Stomach (tissue), 9 donors: ENCODE results near the gene FASTK. TPM values are rescaled to one million over a fixed set of nuclear protein-coding genes. Genes with fewer than 3 reads are reported as not detected.
A peak's percentile ranks its signal among the peaks of the same experiment; 100 is the strongest.

ENCODE experiments used
- DNase-seq, 2 donors: peaks; one replicate each; pipeline versions ENCODE4 v3.0.0 to v3.0.0-alpha.2; 2013 to 2019
- H3K27ac ChIP-seq, 5 donors: fragments of 200-600 bp in 4 of 5; sonication (generic) in 4 of 5; one replicate each; pipeline ENCODE4 v1.5.1; 2013 to 2019; ENCODE audit warnings: mild to moderate bottlenecking in 1 of 5, moderate library complexity in 1 of 5
- H3K27me3 ChIP-seq, 3 donors: fragments of 200-600 bp; sonication (generic); one replicate each; pipeline ENCODE4 v1.5.1; 2017 to 2019; ENCODE audit warnings: mixed run types in 1 of 3
- H3K36me3 ChIP-seq, 4 donors: fragments of 200-600 bp; sonication (generic); 1 replicate in 3 of 4; 2 replicates in 1 of 4; pipeline ENCODE4 v1.5.1; 2016 to 2019
- H3K4me1 ChIP-seq, 4 donors: fragments of 200-600 bp; sonication (generic); one replicate each; pipeline ENCODE4 v1.5.1; 2016 to 2019
- H3K4me3 ChIP-seq, 4 donors: fragments of 200-600 bp; sonication (generic) in 3 of 4; one replicate each; pipeline ENCODE4 v1.5.1; 2016 to 2019; ENCODE audit warnings: mild to moderate bottlenecking in 1 of 4
- H3K9me3 ChIP-seq, 4 donors: fragments of 200-600 bp; sonication (generic); one replicate each; pipeline ENCODE4 v1.5.1; 2016 to 2019
- EP300 ChIP-seq: sonication (generic); formaldehyde crosslinking; IDR thresholded peaks from one replicate; pipeline ENCODE4 v1.6.1; 2017; ENCODE audit warnings: antibody characterized with exemption
- POLR2A ChIP-seq, 4 donors: fragments of 450-650 bp; IDR thresholded peaks; one replicate each; pipeline ENCODE4 v1.6.1; 2016; ENCODE audit warnings: antibody characterized with exemption in 4 of 4, control low read depth in 2 of 4, mild to moderate bottlenecking in 1 of 4, moderate library complexity in 1 of 4
- POLR2AphosphoS5 ChIP-seq, 3 donors: sonication (generic); formaldehyde crosslinking; IDR thresholded peaks; one replicate each; pipeline ENCODE4 v1.6.1; 2016; ENCODE audit warnings: antibody characterized with exemption in 3 of 3
- WGBS, 5 donors: extraction: QIAGEN DNeasy Blood & Tissue Kit in 3 of 5; methylation state at CpG; one replicate each; pipeline versions ENCODE4 v1.1.5 to v1.1.7; 2013 to 2018; 5-methylcytosine and 5-hydroxymethylcytosine counted together
- intact Hi-C: fragments of 100-400 bp; cut with DNase I; formaldehyde crosslinking; loops from one replicate; pipeline ENCODE4 v1.15.1; 2023; ENCODE audit warnings: low total_unique reads
- polyA plus RNA-seq, 3 donors: library from polyadenylated mRNA; stranded (reverse); fragments of 200-250 nt; gene quantifications; one replicate each; pipeline ENCODE4 v1.2.3, GENCODE V29; 2013
- total RNA-seq, 5 donors: library from RNA; depleted of rRNA; stranded (reverse); fragments of >200 nt; gene quantifications; one replicate each; pipeline versions ENCODE4 v1.1.0 to v1.2.3, GENCODE V29; 2014 to 2016
- TF ChIP-seq, protein P1 (sequence below), 7 experiments: fragments of 450-650 bp in 4 of 7; fragments of 200-600 bp in 3 of 7; sonication (generic) in 3 of 7; IDR thresholded peaks; one replicate each; pipeline ENCODE4 v1.5.1; 2016 to 2019; ENCODE audit warnings: antibody characterized with exemption in 7 of 7, control low read depth in 2 of 7, mild to moderate bottlenecking in 1 of 7
- donor health status: healthy with polysubstance abuse.
- donor health status: Bipolar disorder and iron deficiency.
- donor health status: healthy.

FASTK gene
- total and polyA plus RNA-seq, 8 donors, result 40.0 to 415 (median 122) TPM

DNA sequence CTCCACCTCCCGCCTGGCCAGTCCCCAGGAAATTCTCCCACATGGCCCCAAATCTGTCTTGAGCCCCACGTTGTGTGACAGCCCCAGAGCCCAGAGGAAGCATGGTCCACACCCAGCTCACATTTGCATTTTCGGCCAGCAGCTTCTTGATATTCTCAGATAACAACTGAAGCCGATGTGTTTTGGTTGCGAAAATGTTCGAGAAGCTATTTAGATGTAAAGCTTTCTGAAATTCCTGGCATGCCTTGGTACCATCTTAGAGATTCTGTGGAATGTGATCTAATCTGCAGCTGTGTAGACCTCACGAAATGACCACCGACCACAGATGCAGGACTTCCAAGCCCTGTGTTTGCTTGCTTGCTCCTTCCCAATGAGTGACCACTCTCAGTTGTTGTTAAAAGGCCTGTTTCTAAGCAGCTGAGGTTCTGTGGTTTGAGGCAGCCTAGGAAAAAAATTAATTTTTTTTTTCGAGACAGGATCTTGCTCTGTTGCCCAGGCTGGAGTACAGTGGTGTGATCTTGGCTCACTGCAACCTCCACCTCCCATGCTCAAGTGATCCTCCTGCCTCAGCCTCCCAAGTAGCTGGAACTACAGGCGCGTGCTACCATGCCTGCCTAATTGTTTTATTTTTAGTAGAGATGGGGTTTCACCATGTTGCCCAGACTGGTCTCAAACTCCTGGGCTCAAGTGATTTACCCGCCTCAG, 12.4 kb downstream of the FASTK start:
- TF ChIP-seq POLR2AphosphoS5 (IDR thresholded peaks at IDR 0.05) (no peak), EP300 (no peak), POLR2A (IDR thresholded peaks at IDR 0.05) (no peak)
- TF ChIP-seq, protein P1, sequence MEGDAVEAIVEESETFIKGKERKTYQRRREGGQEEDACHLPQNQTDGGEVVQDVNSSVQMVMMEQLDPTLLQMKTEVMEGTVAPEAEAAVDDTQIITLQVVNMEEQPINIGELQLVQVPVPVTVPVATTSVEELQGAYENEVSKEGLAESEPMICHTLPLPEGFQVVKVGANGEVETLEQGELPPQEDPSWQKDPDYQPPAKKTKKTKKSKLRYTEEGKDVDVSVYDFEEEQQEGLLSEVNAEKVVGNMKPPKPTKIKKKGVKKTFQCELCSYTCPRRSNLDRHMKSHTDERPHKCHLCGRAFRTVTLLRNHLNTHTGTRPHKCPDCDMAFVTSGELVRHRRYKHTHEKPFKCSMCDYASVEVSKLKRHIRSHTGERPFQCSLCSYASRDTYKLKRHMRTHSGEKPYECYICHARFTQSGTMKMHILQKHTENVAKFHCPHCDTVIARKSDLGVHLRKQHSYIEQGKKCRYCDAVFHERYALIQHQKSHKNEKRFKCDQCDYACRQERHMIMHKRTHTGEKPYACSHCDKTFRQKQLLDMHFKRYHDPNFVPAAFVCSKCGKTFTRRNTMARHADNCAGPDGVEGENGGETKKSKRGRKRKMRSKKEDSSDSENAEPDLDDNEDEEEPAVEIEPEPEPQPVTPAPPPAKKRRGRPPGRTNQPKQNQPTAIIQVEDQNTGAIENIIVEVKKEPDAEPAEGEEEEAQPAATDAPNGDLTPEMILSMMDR (IDR thresholded peaks at IDR 0.05), result no peak
- Histone ChIP-seq H3K9me3 (no peaks in the 10 kb centered on the region), H3K27me3 (no peaks in the 10 kb centered on the region), H3K27ac (no peak overlapping the region), H3K4me1 (peaks cover 6 to 22% (median 10%) of the 10 kb centered on the region in 4 donors), H3K36me3 (peaks cover 80 to 96% (median 94%) of the 10 kb centered on the region in 4 donors), H3K4me3 (no peak overlapping the region)
- 78 to 86% (median 85%) methylated on average over 12 of the region's 12 CpGs for WGBS, 5 donors
- intact Hi-C loops, result loop anchor here (10.0 kb wide), 1 partner anchor 47 kb away; no protein-coding TSS in a partner anchor
- no peak for DNase-seq

DNA sequence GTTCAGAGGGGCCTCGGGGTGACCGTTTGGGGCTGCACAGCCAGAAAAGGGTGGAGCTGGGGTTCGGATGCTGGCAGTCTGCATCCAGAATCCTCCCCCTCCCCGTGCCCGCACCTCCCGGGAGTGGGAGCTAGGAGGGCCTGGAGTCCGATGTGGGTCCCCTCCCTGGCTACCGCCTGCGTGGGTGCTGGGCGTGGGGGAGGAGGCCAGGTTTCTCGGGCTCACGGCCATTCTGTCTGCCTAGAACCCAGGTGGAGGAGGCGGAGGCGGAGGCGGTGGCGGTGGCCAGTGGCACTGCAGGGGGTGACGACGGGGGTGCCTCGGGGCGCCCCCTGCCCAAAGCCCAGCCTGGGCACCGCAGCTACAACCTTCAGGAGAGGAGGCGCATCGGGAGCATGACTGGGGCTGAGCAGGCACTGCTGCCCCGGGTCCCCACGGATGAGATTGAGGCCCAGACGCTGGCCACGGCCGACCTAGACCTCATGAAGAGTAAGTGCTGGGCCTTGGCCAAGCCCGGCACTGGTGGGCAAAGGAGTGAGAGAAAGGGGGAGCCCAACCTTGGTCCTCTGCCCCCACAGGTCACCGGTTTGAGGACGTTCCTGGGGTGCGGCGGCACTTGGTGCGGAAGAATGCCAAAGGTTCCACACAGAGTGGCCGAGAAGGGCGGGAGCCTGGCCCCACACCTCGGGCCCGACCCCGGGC, 14.2 kb downstream of the FASTK start:
- intact Hi-C loops, result loop anchor here (10.0 kb wide), 1 partner anchor 48 kb away; no protein-coding TSS in a partner anchor
- Histone ChIP-seq H3K27me3 (no peaks in the 10 kb centered on the region), H3K9me3 (no peaks in the 10 kb centered on the region), H3K36me3 (peaks cover 65 to 81% (median 77%) of the 10 kb centered on the region in 4 donors), H3K4me1 (peaks cover 24 to 40% (median 27%) of the 10 kb centered on the region in 4 donors), H3K4me3 (no peak overlapping the region), H3K27ac (peak overlapping the region in 1 of 5 donors; percentile 20)
- TF ChIP-seq EP300, result no peak
- TF ChIP-seq, protein P1 (IDR thresholded peaks at IDR 0.05), result no peak
- no peak for TF ChIP-seq POLR2AphosphoS5 (IDR thresholded peaks at IDR 0.05)
- TF ChIP-seq POLR2A (IDR thresholded peaks at IDR 0.05), result no peak
- 86 to 90% (median 89%) methylated on average over 33 to 39 of the region's 39 CpGs for WGBS, 5 donors
- DNase-seq, result no peak

DNA sequence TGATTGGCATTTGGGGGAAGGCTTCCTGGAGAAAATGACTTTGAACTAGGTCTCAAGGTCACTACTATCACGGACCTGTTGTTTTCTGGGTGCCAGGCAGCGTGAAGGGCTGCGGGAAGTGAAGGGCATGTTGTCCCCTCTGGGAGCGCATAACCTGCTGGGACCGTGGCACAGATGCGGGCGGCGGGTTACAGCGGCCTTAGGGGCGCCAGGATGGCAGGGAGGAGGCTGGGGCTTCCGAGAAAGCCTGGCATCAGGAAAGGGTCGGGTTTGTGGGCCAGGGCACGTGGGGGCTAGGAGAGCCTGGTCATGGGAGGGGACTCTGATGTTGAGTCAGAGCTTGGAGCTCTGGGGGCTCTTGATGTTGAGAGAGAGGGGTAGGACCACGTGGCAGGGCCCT, 15.1 kb downstream of the FASTK start:
- H3K36me3 ChIP-seq, result peaks cover 56 to 72% (median 68%) of the 10 kb centered on the region in 4 donors
- H3K27me3 ChIP-seq, result no peaks in the 10 kb centered on the region
- TF ChIP-seq POLR2A (IDR thresholded peaks at IDR 0.05) (no peak), EP300 (no peak), POLR2AphosphoS5 (IDR thresholded peaks at IDR 0.05) (no peak)
- TF ChIP-seq, protein P1 (IDR thresholded peaks at IDR 0.05), result no peak
- peaks cover 33 to 49% (median 36%) of the 10 kb centered on the region in 4 donors for H3K4me1 ChIP-seq
- H3K4me3 ChIP-seq, result no peak overlapping the region
- DNase-seq, result peak in 1 of 2 donors; percentile 51
- H3K9me3 ChIP-seq, result no peaks in the 10 kb centered on the region
- intact Hi-C loops, result loop anchor here (10.0 kb wide), 1 partner anchor 49 kb away; no protein-coding TSS in a partner anchor
- peak overlapping the region in 2 of 5 donors; percentile 91 to 97 for H3K27ac ChIP-seq
- 74 to 85% (median 77%) methylated on average over 12 to 14 of the region's 14 CpGs for WGBS, 5 donors

DNA sequence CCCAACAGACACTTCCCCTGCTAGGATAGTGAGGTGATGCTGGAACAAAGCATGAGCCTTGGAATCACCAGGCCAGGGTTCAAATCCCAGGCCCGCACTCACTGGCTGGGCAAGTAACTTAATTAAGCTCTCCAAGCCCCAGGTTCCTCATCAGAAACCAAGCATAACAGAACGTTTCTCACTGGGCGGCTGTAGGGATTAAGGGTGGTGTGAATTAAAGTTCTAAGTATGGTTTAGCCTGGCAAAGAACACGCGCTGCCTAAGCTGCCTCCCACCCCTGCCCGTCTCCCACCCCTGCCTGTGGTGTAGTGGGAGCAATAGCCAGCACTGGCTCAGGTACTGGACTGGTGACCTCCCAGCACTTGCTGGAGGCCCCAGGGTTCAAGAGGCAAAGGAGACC, 15.6 kb downstream of the FASTK start:
- Histone ChIP-seq H3K9me3 (no peaks in the 10 kb centered on the region), H3K4me3 (no peak overlapping the region), H3K27me3 (no peaks in the 10 kb centered on the region), H3K36me3 (peaks cover 51 to 67% (median 63%) of the 10 kb centered on the region in 4 donors), H3K4me1 (peaks cover 37 to 54% (median 41%) of the 10 kb centered on the region in 4 donors), H3K27ac (peak overlapping the region in 3 of 5 donors; percentile 9 to 97 (median 91))
- intact Hi-C loops, result loop anchor here (10.0 kb wide), 1 partner anchor 50 kb away; no protein-coding TSS in a partner anchor
- no peak for TF ChIP-seq EP300
- TF ChIP-seq POLR2AphosphoS5 (IDR thresholded peaks at IDR 0.05), result no peak
- TF ChIP-seq, protein P1 (IDR thresholded peaks at IDR 0.05), result no peak
- TF ChIP-seq POLR2A (IDR thresholded peaks at IDR 0.05), result no peak
- no peak for DNase-seq
- 65 to 89% (median 87%) methylated on average over 5 to 6 of the region's 6 CpGs for WGBS, 5 donors
